ENCODE measurements around the gene ITGB3.

DNA sequence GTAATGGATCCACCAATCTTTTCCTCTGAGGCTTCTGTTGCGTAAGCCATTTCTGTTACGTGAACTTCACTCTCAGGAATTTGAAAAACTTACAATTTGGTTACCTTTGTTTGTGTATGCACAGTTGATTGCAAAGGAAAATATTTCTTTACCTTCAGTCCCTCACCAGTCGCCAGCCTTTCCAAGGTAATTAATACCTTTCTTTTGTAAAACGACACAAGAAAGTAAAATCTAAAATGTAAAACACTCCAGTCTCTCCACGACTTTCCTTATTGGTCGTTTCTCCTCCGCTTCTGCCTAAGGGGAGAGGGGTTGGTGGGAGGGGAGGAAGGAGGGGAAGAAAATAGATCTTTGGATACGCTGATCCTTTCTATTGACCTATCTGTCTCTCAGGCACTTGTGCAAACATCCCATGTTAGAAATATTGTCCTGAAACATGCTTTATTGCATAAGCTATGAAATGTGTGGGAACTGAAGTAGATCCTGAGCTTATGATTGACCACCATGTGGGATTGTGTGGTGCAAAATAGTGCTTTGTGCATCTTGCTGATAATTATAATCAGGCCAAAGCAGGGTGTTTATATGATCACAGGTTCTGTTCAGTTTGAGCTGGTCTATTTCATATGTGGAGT, 37.7 kb downstream of the ITGB3 start:
- no peak for TF ChIP-seq EP300 (IDR thresholded peaks at IDR 0.05; ENCODE audit: borderline replicate concordance)
- TF ChIP-seq TAF1 (IDR thresholded peaks at IDR 0.05; ENCODE audit: low read depth): no peak
- TF ChIP-seq, protein P1, sequence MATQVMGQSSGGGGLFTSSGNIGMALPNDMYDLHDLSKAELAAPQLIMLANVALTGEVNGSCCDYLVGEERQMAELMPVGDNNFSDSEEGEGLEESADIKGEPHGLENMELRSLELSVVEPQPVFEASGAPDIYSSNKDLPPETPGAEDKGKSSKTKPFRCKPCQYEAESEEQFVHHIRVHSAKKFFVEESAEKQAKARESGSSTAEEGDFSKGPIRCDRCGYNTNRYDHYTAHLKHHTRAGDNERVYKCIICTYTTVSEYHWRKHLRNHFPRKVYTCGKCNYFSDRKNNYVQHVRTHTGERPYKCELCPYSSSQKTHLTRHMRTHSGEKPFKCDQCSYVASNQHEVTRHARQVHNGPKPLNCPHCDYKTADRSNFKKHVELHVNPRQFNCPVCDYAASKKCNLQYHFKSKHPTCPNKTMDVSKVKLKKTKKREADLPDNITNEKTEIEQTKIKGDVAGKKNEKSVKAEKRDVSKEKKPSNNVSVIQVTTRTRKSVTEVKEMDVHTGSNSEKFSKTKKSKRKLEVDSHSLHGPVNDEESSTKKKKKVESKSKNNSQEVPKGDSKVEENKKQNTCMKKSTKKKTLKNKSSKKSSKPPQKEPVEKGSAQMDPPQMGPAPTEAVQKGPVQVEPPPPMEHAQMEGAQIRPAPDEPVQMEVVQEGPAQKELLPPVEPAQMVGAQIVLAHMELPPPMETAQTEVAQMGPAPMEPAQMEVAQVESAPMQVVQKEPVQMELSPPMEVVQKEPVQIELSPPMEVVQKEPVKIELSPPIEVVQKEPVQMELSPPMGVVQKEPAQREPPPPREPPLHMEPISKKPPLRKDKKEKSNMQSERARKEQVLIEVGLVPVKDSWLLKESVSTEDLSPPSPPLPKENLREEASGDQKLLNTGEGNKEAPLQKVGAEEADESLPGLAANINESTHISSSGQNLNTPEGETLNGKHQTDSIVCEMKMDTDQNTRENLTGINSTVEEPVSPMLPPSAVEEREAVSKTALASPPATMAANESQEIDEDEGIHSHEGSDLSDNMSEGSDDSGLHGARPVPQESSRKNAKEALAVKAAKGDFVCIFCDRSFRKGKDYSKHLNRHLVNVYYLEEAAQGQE (IDR thresholded peaks at IDR 0.05; ENCODE audit: low read depth): no peak
- TF ChIP-seq TEAD4 (IDR thresholded peaks at IDR 0.05): no peak
- TF ChIP-seq RAD21 (IDR thresholded peaks at IDR 0.05; ENCODE audit: low read depth): no peak
- no peak for TF ChIP-seq YY1 (IDR thresholded peaks at IDR 0.05; ENCODE audit: low read depth)
- no peak for TF ChIP-seq NFIC (IDR thresholded peaks at IDR 0.05)
- TF ChIP-seq CEBPB (IDR thresholded peaks at IDR 0.05): peak; percentile 67
- TF ChIP-seq CREB1 (IDR thresholded peaks at IDR 0.05; ENCODE audit: low read depth): no peak
- TF ChIP-seq, protein P2, sequence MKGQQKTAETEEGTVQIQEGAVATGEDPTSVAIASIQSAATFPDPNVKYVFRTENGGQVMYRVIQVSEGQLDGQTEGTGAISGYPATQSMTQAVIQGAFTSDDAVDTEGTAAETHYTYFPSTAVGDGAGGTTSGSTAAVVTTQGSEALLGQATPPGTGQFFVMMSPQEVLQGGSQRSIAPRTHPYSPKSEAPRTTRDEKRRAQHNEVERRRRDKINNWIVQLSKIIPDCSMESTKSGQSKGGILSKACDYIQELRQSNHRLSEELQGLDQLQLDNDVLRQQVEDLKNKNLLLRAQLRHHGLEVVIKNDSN (IDR thresholded peaks at IDR 0.05): no peak
